Fibroblast of lung (primary cell): ENCODE results near the gene CDYL. TPM values are rescaled to one million over a fixed set of nuclear protein-coding genes. Genes with fewer than 3 reads are reported as not detected.

ENCODE experiments used
- DNase-seq, 2 donors: peaks; one replicate each; pipeline versions ENCODE4 v3.0.0 to v3.0.0-alpha.2; 2010; ENCODE audit warnings: low read depth in 2 of 2
- H2AFZ ChIP-seq: 2 replicates; pipeline ENCODE4 v1.5.1; 2012; ENCODE audit warnings: low read length, control low read depth, inconsistent platforms
- H3K27ac ChIP-seq: 2 replicates; pipeline ENCODE4 v1.5.1; 2011; ENCODE audit warnings: low read length, control low read depth; ENCODE audit not compliant: insufficient read depth
- H3K27me3 ChIP-seq: 2 replicates; pipeline ENCODE4 v1.5.1; 2011; ENCODE audit warnings: mild to moderate bottlenecking, low read length; ENCODE audit not compliant: control insufficient read depth, insufficient read depth
- H3K36me3 ChIP-seq: 2 replicates; pipeline ENCODE4 v1.5.1; 2011; ENCODE audit warnings: low read length; ENCODE audit not compliant: control insufficient read depth, insufficient read depth
- H3K4me1 ChIP-seq: 2 replicates; pipeline ENCODE4 v1.5.1; 2011; ENCODE audit warnings: low read length; ENCODE audit not compliant: control insufficient read depth, insufficient read depth; ENCODE audit errors: extremely low read depth
- H3K4me2 ChIP-seq: 2 replicates; pipeline ENCODE4 v1.5.1; 2011; ENCODE audit warnings: low read length, control low read depth; ENCODE audit not compliant: insufficient read depth; ENCODE audit errors: extremely low read depth
- H3K4me3 ChIP-seq, 4 experiments: fragments of 200-600 bp in 1 of 4; sonication (generic) in 1 of 4; replicated peaks in 1 of 4; 2 replicates each; pipeline ENCODE4 v1.5.1; 2011 to 2016; ENCODE audit warnings: low read length in 4 of 4, low read depth in 3 of 4, mild to moderate bottlenecking in 3 of 4, control low read depth in 2 of 4, inconsistent platforms in 1 of 4, mixed read lengths in 1 of 4; ENCODE audit not compliant: insufficient read depth in 1 of 4; ENCODE audit errors: control extremely low read depth in 1 of 4
- H3K79me2 ChIP-seq: 2 replicates; pipeline ENCODE4 v1.5.1; 2012; ENCODE audit warnings: mild to moderate bottlenecking, low read length, inconsistent platforms; ENCODE audit not compliant: control insufficient read depth, insufficient read depth
- H3K9ac ChIP-seq: 2 replicates; pipeline ENCODE4 v1.5.1; 2011; ENCODE audit warnings: mild to moderate bottlenecking, low read length, control low read depth; ENCODE audit not compliant: insufficient read depth
- H3K9me3 ChIP-seq: 2 replicates; pipeline ENCODE4 v1.5.1; 2012; ENCODE audit warnings: low read depth, low read length; ENCODE audit not compliant: control insufficient read depth, insufficient read depth
- H4K20me1 ChIP-seq: 2 replicates; pipeline ENCODE4 v1.5.1; 2011; ENCODE audit warnings: low read length; ENCODE audit not compliant: control insufficient read depth, insufficient read depth; ENCODE audit errors: extremely low read depth
- EZH2 ChIP-seq: IDR thresholded peaks from 2 replicates; pipeline ENCODE4 v1.5.1; 2012; ENCODE audit warnings: low read length, control low read depth, mild to moderate bottlenecking; ENCODE audit errors: missing control alignments
- polyA plus RNA-seq, 2 donors: library from polyadenylated mRNA; depleted of rRNA in 1 of 2; stranded (reverse) in 1 of 2; unstranded in 1 of 2; fragments of >200 nt; gene quantifications; 2 replicates each; pipeline ENCODE4 v1.2.1, GENCODE V29; 2011 to 2012; ENCODE audit warnings: missing spikeins in 1 of 2
- total RNA-seq: library from RNA; depleted of rRNA; stranded (reverse); fragments of >200 nt; gene quantifications from 2 replicates; pipeline ENCODE4 v1.2.1, GENCODE V29; 2014
- TF ChIP-seq, protein P1 (sequence below), 2 donors: IDR thresholded peaks in 1 of 2; conservative IDR thresholded peaks in 1 of 2; 1 replicate in 1 of 2; 2 replicates in 1 of 2; pipeline ENCODE4 v1.5.1; 2011 to 2012; ENCODE audit warnings: low read length in 2 of 2, control low read depth in 1 of 2, inconsistent platforms in 1 of 2, low read depth in 1 of 2, mild to moderate bottlenecking in 1 of 2

Gene CDYL
- total and polyA plus RNA-seq, 2 donors (not counting 1 experiment from before 2014, with no cell fraction given): 20.6 to 24.9 TPM

DNA sequence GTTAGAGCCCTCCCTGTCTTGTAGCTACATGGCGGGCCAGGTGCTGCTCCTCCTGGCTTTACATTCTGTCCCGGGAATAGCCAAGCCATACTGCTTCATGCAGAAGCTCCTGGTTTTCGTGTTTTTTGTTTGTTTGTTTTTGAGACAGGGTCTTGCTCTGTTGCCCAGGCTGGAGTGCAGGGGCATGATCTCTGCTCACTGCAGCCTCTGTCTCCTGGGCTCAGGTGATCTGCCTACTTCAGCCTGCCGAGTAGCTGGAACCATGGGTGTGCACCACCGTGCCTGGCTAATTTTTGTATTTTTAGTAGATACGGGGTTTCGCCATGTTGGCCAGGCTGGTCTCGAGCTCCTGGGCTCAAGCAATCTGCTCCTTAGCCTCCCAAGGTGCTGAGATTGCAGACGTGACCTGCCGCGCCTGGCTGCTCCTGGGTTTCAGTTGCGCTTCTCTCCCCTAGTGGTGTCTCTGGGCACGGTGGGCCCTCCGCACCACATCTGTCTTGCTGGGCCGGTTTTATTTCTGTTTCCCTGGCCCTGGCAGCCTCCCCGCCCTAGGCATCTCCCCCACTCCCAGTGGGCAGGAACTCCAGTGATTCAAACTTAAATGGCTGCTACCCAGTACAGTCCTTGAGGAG is 12.9 kb downstream of the CDYL start:
- no peaks in the 10 kb centered on the region for H3K9me3 ChIP-seq
- H3K4me2 ChIP-seq: no peak overlapping the region
- H2AFZ ChIP-seq: no peak overlapping the region
- no peak overlapping the region for H3K4me3 ChIP-seq
- H3K79me2 ChIP-seq: peaks cover 67% of the 10 kb centered on the region
- no peaks in the 10 kb centered on the region for H3K36me3 ChIP-seq
- no peak for TF ChIP-seq EZH2
- TF ChIP-seq, protein P1, sequence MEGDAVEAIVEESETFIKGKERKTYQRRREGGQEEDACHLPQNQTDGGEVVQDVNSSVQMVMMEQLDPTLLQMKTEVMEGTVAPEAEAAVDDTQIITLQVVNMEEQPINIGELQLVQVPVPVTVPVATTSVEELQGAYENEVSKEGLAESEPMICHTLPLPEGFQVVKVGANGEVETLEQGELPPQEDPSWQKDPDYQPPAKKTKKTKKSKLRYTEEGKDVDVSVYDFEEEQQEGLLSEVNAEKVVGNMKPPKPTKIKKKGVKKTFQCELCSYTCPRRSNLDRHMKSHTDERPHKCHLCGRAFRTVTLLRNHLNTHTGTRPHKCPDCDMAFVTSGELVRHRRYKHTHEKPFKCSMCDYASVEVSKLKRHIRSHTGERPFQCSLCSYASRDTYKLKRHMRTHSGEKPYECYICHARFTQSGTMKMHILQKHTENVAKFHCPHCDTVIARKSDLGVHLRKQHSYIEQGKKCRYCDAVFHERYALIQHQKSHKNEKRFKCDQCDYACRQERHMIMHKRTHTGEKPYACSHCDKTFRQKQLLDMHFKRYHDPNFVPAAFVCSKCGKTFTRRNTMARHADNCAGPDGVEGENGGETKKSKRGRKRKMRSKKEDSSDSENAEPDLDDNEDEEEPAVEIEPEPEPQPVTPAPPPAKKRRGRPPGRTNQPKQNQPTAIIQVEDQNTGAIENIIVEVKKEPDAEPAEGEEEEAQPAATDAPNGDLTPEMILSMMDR (conservative IDR thresholded peaks at IDR 0.05 in 1 of 2, IDR thresholded peaks at IDR 0.05 in 1 of 2; ENCODE audit: low read depth in 1 of 2, low read length in 2 of 2): no peak
- no peaks in the 10 kb centered on the region for H3K4me1 ChIP-seq
- no peaks in the 10 kb centered on the region for H4K20me1 ChIP-seq
- no peak for DNase-seq
- no peak overlapping the region for H3K27ac ChIP-seq
- H3K27me3 ChIP-seq: no peaks in the 10 kb centered on the region
- H3K9ac ChIP-seq: no peak overlapping the region

DNA sequence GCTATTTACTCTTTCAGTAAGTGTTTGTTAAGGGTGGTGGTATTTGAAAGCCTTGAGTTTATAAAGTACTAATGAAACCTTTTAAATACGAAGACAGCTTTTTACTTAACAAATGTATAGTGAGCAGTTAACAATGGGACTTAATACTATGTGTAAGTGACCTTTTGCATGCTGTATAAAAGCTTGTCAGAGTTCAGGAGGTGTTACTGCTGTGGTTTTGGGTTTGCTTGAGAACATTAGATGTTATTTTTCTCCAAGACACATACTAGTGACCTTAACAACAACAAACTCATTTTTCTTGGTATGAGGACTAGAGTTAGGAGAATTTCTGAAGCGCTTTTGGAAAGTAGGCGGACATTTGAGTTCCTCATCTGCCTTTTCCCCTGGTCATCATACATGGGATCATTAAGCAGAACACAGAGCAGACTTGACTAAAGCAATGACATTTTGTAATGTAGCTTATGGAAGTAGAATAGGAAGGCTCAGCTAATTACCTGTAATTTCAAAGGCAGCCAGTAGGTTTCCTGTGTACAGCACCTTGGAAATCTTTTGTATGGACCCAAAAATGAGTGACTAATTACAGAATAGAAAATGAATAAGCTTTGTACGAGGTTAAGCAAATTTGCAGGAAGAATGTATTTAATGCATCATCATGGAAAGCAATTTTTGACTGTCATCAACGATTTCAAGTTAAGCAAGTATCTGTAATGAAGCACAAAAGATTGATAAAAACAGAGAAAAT is 14.1 kb downstream of the CDYL start:
- TF ChIP-seq, protein P1 (conservative IDR thresholded peaks at IDR 0.05 in 1 of 2, IDR thresholded peaks at IDR 0.05 in 1 of 2; ENCODE audit: low read depth in 1 of 2, low read length in 2 of 2): no peak
- no peak for TF ChIP-seq EZH2
- peaks cover 3% of the 10 kb centered on the region for H3K4me1 ChIP-seq
- H3K9me3 ChIP-seq: no peaks in the 10 kb centered on the region
- H3K27me3 ChIP-seq: no peaks in the 10 kb centered on the region
- H4K20me1 ChIP-seq: no peaks in the 10 kb centered on the region
- no peak overlapping the region for H2AFZ ChIP-seq
- H3K79me2 ChIP-seq: peaks cover 60% of the 10 kb centered on the region
- H3K9ac ChIP-seq: no peak overlapping the region
- no peak overlapping the region for H3K27ac ChIP-seq
- no peak overlapping the region for H3K4me2 ChIP-seq
- no peak for DNase-seq
- no peak overlapping the region for H3K4me3 ChIP-seq
- no peaks in the 10 kb centered on the region for H3K36me3 ChIP-seq

DNA sequence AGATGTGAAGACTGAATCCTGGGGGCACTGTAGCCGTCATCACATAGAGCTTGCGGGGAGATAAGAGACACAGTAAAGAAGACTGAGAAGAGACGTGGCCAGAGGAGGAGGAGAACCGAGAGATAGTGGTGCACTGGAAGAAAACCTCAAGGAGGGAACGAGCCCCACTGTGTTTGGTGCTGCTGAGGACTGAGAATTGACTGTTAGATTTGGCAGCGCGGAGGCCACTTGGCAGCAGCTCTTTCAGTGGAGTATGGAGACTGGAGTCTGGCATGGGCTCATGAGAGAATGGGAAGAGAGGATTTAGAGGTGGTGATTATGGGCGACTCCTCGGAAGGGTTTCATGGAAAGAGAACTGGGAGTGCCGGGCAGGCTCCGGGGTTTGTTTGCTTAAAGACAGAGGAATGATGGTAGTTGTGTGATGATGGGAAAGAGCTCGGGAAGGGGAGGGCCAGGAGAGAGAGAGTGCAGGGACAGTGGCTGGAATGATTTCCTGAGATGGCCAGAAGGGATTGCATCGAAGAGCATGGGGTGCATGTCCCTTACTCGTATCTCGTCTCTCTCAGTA is 18.0 kb downstream of the CDYL start:
- Histone ChIP-seq H3K4me2 (peak overlapping the region; percentile 17), H4K20me1 (no peaks in the 10 kb centered on the region), H3K79me2 (peaks cover 54% of the 10 kb centered on the region), H3K27me3 (no peaks in the 10 kb centered on the region), H2AFZ (peak overlapping the region; percentile 25), H3K27ac (no peak overlapping the region), H3K36me3 (no peaks in the 10 kb centered on the region), H3K9me3 (no peaks in the 10 kb centered on the region), H3K4me1 (peaks cover 5% of the 10 kb centered on the region), H3K4me3 (no peak overlapping the region), H3K9ac (no peak overlapping the region)
- TF ChIP-seq, protein P1 (conservative IDR thresholded peaks at IDR 0.05 in 1 of 2, IDR thresholded peaks at IDR 0.05 in 1 of 2; ENCODE audit: low read depth in 1 of 2, low read length in 2 of 2): no peak
- no peak for TF ChIP-seq EZH2
- DNase-seq: peak in 1 of 2 donors; percentile 42
